GM18870 (cell line): ENCODE results near the gene PLAAT5.

Experiments used
- ATAC-seq: cut with Tn5 transposase; IDR thresholded peaks from one replicate; pipeline ENCODE4 v1.9.1; 2021; ENCODE audit warnings: moderate library complexity; ENCODE audit not compliant: unreplicated experiment

PLAAT5 gene

GRCh38 chr11:63516109-63516508, 25.1 kb upstream of the PLAAT5 start:
- no peak for ATAC-seq

- ATAC-seq, result no peak
Observed at GRCh38 chr11:63512816-63513215, 21.8 kb upstream of the PLAAT5 start.

GRCh38 chr11:63511048-63511748, 20.2 kb upstream of the PLAAT5 start:
- no peak for ATAC-seq

GRCh38 chr11:63510360-63511047, 19.5 kb upstream of the PLAAT5 start:
- ATAC-seq, result no peak

- no peak for ATAC-seq
Observed at GRCh38 chr11:63508745-63509144, 17.8 kb upstream of the PLAAT5 start.

- no peak for ATAC-seq
Observed at GRCh38 chr11:63508009-63508408, 17.0 kb upstream of the PLAAT5 start.

- ATAC-seq, result no peak
Observed at GRCh38 chr11:63507511-63507910, 16.5 kb upstream of the PLAAT5 start.

- no peak for ATAC-seq
Observed at GRCh38 chr11:63506876-63507275, 15.9 kb upstream of the PLAAT5 start.

- no peak for ATAC-seq
Observed at GRCh38 chr11:63505857-63506528, 15.0 kb upstream of the PLAAT5 start, which contains the start of gene LGALS12. LGALS12 (plus strand) TSS chr11:63506084; CDS start chr11:63506459, 375 bp downstream.

GRCh38 chr11:63504933-63505586, 14.1 kb upstream of the PLAAT5 start:
- no peak for ATAC-seq

- no peak for ATAC-seq
Observed at GRCh38 chr11:63504054-63504453, 13.1 kb upstream of the PLAAT5 start.

- no peak for ATAC-seq
Observed at GRCh38 chr11:63503492-63503891, 12.5 kb upstream of the PLAAT5 start.

- ATAC-seq, result no peak
Observed at GRCh38 chr11:63502252-63502820, 11.4 kb upstream of the PLAAT5 start.

GRCh38 chr11:63501236-63501635, 10.3 kb upstream of the PLAAT5 start:
- ATAC-seq, result no peak

GRCh38 chr11:63499874-63500273, 8.9 kb upstream of the PLAAT5 start:
- ATAC-seq, result no peak

- no peak for ATAC-seq
Observed at GRCh38 chr11:63494975-63495374, 4.0 kb upstream of the PLAAT5 start.

GRCh38 chr11:63493127-63493526, 2.2 kb upstream of the PLAAT5 start:
- ATAC-seq, result no peak

- no peak for ATAC-seq
Observed at GRCh38 chr11:63492441-63492840, 1.5 kb upstream of the PLAAT5 start.

GRCh38 chr11:63491636-63492372, 837 bp upstream of the PLAAT5 start:
- no peak for ATAC-seq

- no peak for ATAC-seq
Observed at GRCh38 chr11:63491240-63491587, 247 bp upstream of the PLAAT5 start.

GRCh38 chr11:63489879-63490278, 1.1 kb downstream of the PLAAT5 start:
- no peak for ATAC-seq
